Esophagus (tissue), 2 donors: Measurements from ENCODE around the gene PTPRU. TPM values are rescaled to one million over a fixed set of nuclear protein-coding genes. Genes with fewer than 3 reads are reported as not detected.
A peak's percentile ranks its signal among the peaks of the same experiment; 100 is the strongest.

Experiments
- H3K27ac ChIP-seq, 2 donors: one replicate each; pipeline ENCODE4 v1.5.1; 2013; ENCODE audit warnings: low read depth in 2 of 2, mild to moderate bottlenecking in 2 of 2, inconsistent platforms in 1 of 2, low read length in 1 of 2, moderate library complexity in 1 of 2
- H3K27me3 ChIP-seq, 2 donors: one replicate each; pipeline ENCODE4 v1.6.1; 2013; ENCODE audit warnings: low read length in 2 of 2, control low read depth in 1 of 2, mild to moderate bottlenecking in 1 of 2; ENCODE audit not compliant: insufficient read depth in 2 of 2, control insufficient read depth in 1 of 2
- H3K36me3 ChIP-seq, 2 donors: one replicate each; pipeline ENCODE4 v1.6.1; 2013; ENCODE audit warnings: low read length in 1 of 2; ENCODE audit not compliant: control insufficient read depth in 2 of 2, insufficient read depth in 2 of 2
- H3K4me1 ChIP-seq, 2 donors: one replicate each; pipeline ENCODE4 v1.6.1; 2013; ENCODE audit warnings: low read length in 1 of 2; ENCODE audit not compliant: control insufficient read depth in 2 of 2, insufficient read depth in 2 of 2
- H3K4me3 ChIP-seq, 2 donors: one replicate each; pipeline ENCODE4 v1.5.1; 2013; ENCODE audit warnings: low read length in 2 of 2, mild to moderate bottlenecking in 2 of 2, low read depth in 1 of 2, moderate library complexity in 1 of 2
- H3K9me3 ChIP-seq, 2 donors: one replicate each; pipeline ENCODE4 v1.6.1; 2013; ENCODE audit warnings: mild to moderate bottlenecking in 2 of 2, low read depth in 1 of 2, low read length in 1 of 2, moderate library complexity in 1 of 2; ENCODE audit not compliant: control insufficient read depth in 2 of 2, insufficient read depth in 1 of 2
- WGBS, 2 donors: extraction: QIAGEN DNeasy Blood & Tissue Kit; methylation state at CpG; one replicate each; pipeline ENCODE4 v1.1.7; 2013; 5-methylcytosine and 5-hydroxymethylcytosine counted together
- polyA plus RNA-seq, 2 donors: library from polyadenylated mRNA; stranded (reverse); fragments of 200-250 nt; gene quantifications; one replicate each; pipeline ENCODE4 v1.2.3, GENCODE V29; 2013
- donor health status: healthy with polysubstance abuse.
- donor health status: Bipolar disorder and iron deficiency.

Gene PTPRU
- polyA plus RNA-seq, 2 donors: 3.7 to 4.0 TPM

DNA sequence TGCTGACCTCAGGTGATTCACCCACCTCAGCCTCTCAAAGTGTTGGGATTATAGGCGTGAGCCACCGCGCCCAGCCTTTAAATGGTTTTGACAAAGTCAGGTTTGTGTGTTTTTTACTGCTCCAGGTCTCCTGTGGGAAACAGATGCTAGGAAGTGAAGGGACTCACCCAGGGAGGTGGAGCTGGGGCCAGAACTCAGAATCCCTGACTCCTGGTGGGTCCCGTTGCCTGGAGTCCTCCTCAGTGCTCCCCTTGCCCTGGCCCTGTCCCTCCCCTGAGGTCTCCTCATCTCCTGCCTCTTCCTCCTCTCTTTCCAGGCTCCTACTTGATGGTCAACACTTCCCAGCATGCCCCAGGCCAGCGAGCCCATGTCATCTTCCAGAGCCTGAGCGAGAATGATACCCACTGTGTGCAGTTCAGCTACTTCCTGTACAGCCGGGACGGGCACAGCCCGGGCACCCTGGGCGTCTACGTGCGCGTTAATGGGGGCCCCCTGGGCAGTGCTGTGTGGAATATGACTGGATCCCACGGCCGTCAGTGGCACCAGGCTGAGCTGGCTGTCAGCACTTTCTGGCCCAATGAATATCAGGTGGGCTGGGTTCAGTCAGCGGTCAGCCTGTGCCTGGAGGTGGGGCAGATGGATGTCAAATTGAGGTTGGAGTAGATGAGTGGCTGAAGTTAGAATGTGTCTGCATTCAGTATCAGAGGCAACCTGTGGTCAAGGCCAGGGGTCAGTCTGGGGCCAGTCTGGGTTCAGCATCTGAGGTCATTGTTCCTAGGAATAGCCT, 22.1 kb downstream of the PTPRU start:
- H3K4me1 ChIP-seq: peaks cover 3 to 16% of the 10 kb centered on the region in 2 donors
- H3K27me3 ChIP-seq: peaks cover 0 to 16% of the 10 kb centered on the region in 2 donors
- no peak overlapping the region for H3K4me3 ChIP-seq
- H3K9me3 ChIP-seq: no peaks in the 10 kb centered on the region
- no peak overlapping the region for H3K27ac ChIP-seq
- 79 to 86% methylated on average over 16 of the region's 16 CpGs for WGBS, 2 donors
- H3K36me3 ChIP-seq: no peaks in the 10 kb centered on the region

DNA sequence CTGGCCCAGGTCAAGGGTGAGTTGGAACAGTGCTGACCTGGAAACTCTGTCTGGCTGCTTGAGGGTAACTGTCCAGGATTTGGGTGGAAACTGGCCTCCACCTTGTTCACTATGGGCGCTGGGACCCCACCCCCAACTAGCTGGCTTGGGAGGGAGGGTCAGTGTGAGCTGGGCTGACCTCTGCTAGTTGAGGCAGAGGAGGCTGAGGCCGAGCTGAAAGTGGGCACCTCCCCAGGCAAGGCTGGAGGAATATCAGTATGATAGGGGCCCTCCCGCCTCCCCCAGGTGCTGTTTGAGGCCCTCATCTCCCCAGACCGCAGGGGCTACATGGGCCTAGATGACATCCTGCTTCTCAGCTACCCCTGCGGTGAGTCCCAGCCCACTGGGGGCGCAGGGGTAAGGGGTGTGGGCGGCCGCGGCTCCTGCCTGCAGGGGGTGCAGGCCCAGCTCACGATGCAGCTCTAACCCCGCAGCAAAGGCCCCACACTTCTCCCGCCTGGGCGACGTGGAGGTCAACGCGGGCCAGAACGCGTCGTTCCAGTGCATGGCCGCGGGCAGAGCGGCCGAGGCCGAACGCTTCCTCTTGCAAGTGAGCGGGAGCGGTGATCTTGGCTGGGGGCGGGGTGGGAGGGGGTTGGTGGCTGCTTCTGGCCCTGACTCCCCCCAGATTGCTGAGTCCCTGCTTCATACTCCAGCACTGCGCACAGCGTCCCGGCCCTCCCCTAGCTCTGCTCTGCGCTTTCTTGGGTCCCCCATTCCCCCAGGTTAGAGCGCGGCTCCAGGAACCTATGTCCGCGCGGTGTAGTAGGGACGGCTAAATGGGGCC, 22.9 kb downstream of the PTPRU start:
- H3K27me3 ChIP-seq: peaks cover 0 to 16% of the 10 kb centered on the region in 2 donors
- H3K27ac ChIP-seq: no peak overlapping the region
- H3K4me3 ChIP-seq: peak overlapping the region; percentile 38 to 44
- H3K4me1 ChIP-seq: peaks cover 3 to 16% of the 10 kb centered on the region in 2 donors
- WGBS, 2 donors: 16 to 30% methylated on average over 35 to 38 of the region's 38 CpGs
- no peaks in the 10 kb centered on the region for H3K9me3 ChIP-seq
- no peaks in the 10 kb centered on the region for H3K36me3 ChIP-seq

DNA sequence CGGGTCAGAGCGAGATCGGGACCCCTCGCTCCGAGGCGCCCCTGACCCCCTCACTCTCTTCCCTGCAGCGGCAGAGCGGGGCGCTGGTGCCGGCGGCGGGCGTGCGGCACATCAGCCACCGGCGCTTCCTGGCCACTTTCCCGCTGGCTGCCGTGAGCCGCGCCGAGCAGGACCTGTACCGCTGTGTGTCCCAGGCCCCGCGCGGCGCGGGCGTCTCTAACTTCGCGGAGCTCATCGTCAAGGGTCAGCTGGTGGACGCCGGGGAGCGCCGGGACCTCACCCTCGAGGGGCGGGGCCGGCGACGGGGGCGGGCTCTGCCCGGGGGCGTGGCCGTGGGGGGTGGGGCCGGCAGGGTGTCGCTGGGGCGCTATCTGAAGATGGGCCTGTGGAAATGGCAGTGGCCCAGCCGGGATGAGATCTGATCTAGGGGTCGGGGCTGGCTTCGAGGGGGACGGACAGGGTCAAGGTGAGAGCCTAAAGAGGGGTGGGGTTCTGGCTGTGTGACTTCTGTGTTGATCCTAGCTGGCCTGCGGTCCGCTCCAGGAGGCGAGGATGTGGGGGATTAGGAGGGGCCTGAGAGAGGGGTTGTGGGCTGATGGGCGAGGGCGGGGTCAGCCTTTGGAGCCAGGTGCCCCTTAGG, 23.6 kb downstream of the PTPRU start:
- Histone ChIP-seq H3K27me3 (peaks cover 0 to 16% of the 10 kb centered on the region in 2 donors), H3K27ac (no peak overlapping the region), H3K36me3 (no peaks in the 10 kb centered on the region), H3K9me3 (no peaks in the 10 kb centered on the region), H3K4me3 (peak overlapping the region; percentile 38 to 44), H3K4me1 (peaks cover 3 to 16% of the 10 kb centered on the region in 2 donors)
- 3 to 6% methylated on average over 43 to 56 of the region's 56 CpGs for WGBS, 2 donors

DNA sequence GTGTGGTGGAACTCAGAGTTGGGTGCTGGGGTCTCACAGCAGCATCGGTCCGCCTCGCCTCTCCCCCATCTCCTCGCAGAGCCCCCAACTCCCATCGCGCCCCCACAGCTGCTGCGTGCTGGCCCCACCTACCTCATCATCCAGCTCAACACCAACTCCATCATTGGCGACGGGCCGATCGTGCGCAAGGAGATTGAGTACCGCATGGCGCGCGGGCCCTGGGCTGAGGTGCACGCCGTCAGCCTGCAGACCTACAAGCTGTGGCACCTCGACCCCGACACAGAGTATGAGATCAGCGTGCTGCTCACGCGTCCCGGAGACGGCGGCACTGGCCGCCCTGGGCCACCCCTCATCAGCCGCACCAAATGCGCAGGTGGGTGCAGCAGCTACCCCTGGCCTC, 24.2 kb downstream of the PTPRU start:
- Histone ChIP-seq H3K9me3 (no peaks in the 10 kb centered on the region), H3K27ac (no peak overlapping the region), H3K4me1 (peaks cover 3 to 16% of the 10 kb centered on the region in 2 donors), H3K27me3 (peaks cover 0 to 16% of the 10 kb centered on the region in 2 donors), H3K36me3 (no peaks in the 10 kb centered on the region), H3K4me3 (no peak overlapping the region)
- 60 to 62% methylated on average over 25 to 29 of the region's 29 CpGs for WGBS, 2 donors

DNA sequence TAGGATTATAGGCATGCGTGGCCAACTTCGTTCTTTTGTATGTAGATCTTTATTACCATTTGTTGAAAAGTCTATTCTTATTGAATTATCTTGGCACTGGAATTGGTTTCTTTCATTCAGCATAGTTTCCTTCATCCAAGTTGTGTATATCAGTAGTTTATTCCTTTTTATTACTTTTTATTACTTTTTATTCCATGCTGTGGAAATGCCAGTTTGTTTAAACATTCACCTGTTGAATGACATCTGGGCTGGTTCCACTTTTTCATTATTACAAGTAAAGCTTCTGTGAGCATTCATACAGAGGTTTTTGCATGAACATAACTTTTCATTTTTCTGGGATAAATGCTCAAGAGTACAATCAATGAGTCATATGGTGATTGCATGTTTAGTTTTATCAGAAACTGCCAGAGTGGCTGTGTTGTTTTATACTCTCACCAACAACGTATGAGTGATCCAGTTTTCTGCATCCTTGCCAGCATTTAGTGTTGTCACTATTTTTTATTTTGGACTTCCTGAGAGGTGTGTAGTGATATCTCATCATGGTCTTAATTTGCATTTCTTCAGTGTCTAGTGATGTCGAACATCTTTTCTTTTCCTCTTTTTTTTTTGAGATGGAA, 28.6 kb downstream of the PTPRU start:
- no peaks in the 10 kb centered on the region for H3K36me3 ChIP-seq
- H3K9me3 ChIP-seq: no peaks in the 10 kb centered on the region
- H3K27me3 ChIP-seq: no peaks in the 10 kb centered on the region
- peaks cover 0 to 4% of the 10 kb centered on the region in 2 donors for H3K4me1 ChIP-seq
- no peak overlapping the region for H3K4me3 ChIP-seq
- H3K27ac ChIP-seq: no peak overlapping the region
- 64 to 71% methylated on average over 4 of the region's 4 CpGs for WGBS, 2 donors

DNA sequence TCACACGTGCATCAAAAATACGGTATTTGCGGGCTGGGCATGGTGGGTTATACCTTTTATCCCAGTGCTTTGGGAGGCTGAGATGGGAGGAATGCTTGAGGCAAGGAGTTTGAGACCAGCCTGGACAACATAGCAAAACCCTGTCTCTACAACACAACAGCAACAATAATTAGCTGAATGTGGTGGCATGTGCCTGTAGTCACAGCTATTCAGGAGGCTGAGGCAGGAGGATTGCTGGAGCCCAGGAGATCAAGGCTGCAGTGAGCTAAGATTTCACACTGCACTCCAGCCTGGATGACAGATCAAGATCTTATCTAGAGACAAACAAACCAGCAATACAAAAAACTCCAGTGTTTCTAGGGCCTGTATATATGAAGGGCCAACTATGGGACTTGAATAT, 30.6 kb downstream of the PTPRU start:
- no peaks in the 10 kb centered on the region for H3K36me3 ChIP-seq
- no peak overlapping the region for H3K27ac ChIP-seq
- H3K27me3 ChIP-seq: no peaks in the 10 kb centered on the region
- WGBS, 2 donors: 93 to 94% methylated on average over 3 of the region's 3 CpGs
- peaks cover 0 to 5% of the 10 kb centered on the region in 2 donors for H3K4me1 ChIP-seq
- no peak overlapping the region for H3K4me3 ChIP-seq
- H3K9me3 ChIP-seq: no peaks in the 10 kb centered on the region

DNA sequence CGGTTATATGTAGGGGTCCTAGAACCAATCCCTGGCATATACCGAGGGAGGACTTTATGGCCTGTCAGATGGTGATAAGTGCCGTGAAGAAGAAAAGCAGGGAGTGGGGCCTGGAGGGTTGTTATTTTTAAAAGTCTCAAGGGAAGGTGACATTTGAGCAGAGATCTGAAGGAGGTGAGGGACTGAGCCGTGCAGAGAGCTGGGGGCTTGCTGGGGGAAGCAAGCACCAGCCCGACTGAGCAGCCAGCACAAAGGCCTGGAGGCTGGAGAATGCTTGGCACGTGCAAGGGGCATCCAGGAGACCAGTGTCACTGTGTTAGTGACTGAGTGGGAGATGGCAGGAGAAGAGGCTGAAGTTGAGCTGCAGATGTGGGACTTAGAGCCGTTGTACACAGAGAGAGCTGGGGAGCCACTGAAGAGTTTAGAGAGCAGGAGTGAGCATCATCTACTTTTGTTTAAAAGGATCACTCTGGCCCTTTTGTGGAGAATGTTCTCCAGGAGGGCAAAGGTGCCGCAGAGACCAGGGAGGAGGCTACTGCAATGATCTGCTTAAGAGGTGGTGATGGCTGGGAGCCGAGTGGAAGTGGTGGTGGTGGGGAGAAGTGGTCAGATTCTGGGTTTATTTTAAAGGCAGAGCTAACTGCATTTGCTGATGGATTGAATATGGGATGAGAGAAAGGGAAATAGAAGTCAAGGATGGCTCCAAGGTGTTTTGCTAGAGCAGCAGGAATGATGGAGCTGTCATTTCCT, 31.2 kb downstream of the PTPRU start:
- Histone ChIP-seq H3K27me3 (no peaks in the 10 kb centered on the region), H3K27ac (no peak overlapping the region), H3K36me3 (no peaks in the 10 kb centered on the region), H3K4me3 (no peak overlapping the region), H3K9me3 (no peaks in the 10 kb centered on the region), H3K4me1 (peaks cover 0 to 5% of the 10 kb centered on the region in 2 donors)
- 82 to 83% methylated on average over 9 of the region's 9 CpGs for WGBS, 2 donors

DNA sequence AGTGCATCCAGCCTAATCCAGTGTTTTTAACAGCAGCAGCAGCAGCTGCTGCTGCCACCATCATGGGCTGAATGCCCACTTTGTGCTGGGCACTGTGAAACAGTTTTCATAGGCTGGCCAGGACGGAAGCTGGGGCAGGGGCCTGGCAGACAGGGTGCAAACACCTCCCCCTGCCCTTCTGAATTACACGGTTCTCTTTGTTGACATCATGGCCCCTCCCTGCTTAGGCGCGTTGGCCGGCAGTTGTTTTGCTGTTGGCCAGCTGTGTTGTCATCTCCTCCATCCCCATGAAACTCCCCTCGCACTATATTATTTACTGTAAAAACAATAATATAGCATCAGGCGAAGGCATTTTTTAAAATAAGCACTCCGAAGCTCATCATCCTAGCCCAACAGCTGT, 33.1 kb downstream of the PTPRU start:
- Histone ChIP-seq H3K4me3 (no peak overlapping the region), H3K27ac (no peak overlapping the region), H3K4me1 (peaks cover 0 to 5% of the 10 kb centered on the region in 2 donors), H3K36me3 (no peaks in the 10 kb centered on the region), H3K9me3 (no peaks in the 10 kb centered on the region), H3K27me3 (no peaks in the 10 kb centered on the region)
- 66 to 69% methylated on average over 8 of the region's 8 CpGs for WGBS, 2 donors
